ENCODE measurements around the gene USF1. TPM values are rescaled to one million over a fixed set of nuclear protein-coding genes. Genes with fewer than 3 reads are reported as not detected.

The USF1 gene
- total and polyA plus RNA-seq, 2 experiments from 2014 or later = 33.7 to 110 TPM

GRCh38 chr1:161048949-161049722 lies 3.4 kb upstream of the USF1 start:
- H3K9me3 ChIP-seq (ENCODE audit: low read depth) = no peaks in the 10 kb centered on the region

GRCh38 chr1:161047436-161048420 lies 2.0 kb upstream of the USF1 start:
- Histone ChIP-seq H3K27ac (no peak overlapping the region), H3K4me1 (ENCODE audit: low read depth) (peaks cover 12% of the 10 kb centered on the region), H3K27me3 (peaks cover 2% of the 10 kb centered on the region), H3K4me3 (no peak overlapping the region), H3K36me3 (peaks cover 1% of the 10 kb centered on the region), H3K9me3 (ENCODE audit: low read depth) (no peaks in the 10 kb centered on the region)
- TF ChIP-seq CTCF (IDR thresholded peaks at IDR 0.05; ENCODE audit: low read depth, low read length) = no peak
- DNase-seq (ENCODE audit: low read depth in 1 of 2, low spot score in 1 of 2) = no peak

More at GRCh38 chr1:161048949-161049722, 3.4 kb upstream of the USF1 start:
- DNase-seq (ENCODE audit: low read depth in 1 of 2, low spot score in 1 of 2) = no peak
- Histone ChIP-seq H3K4me3 (no peak overlapping the region), H3K27ac (no peak overlapping the region), H3K36me3 (no peaks in the 10 kb centered on the region), H3K27me3 (peaks cover 2% of the 10 kb centered on the region), H3K4me1 (ENCODE audit: low read depth) (peaks cover 11% of the 10 kb centered on the region)
- no peak for TF ChIP-seq CTCF (IDR thresholded peaks at IDR 0.05; ENCODE audit: low read depth, low read length)

GRCh38 chr1:161046605-161047228 lies 940 bp upstream of the USF1 start:
- Histone ChIP-seq H3K27me3 (peaks cover 2% of the 10 kb centered on the region), H3K9me3 (ENCODE audit: low read depth) (no peaks in the 10 kb centered on the region), H3K27ac (peak overlapping the region; percentile 97), H3K4me1 (ENCODE audit: low read depth) (peaks cover 12% of the 10 kb centered on the region), H3K4me3 (peak overlapping the region; percentile 73), H3K36me3 (peaks cover 11% of the 10 kb centered on the region)
- no peak for DNase-seq (ENCODE audit: low read depth in 1 of 2, low spot score in 1 of 2)
- TF ChIP-seq CTCF (IDR thresholded peaks at IDR 0.05; ENCODE audit: low read depth, low read length) = no peak

GRCh38 chr1:161044908-161045735 lies 655 bp downstream of the USF1 start:
- peaks cover 12% of the 10 kb centered on the region for H3K4me1 ChIP-seq (ENCODE audit: low read depth)
- peak overlapping the region; percentile 73 for H3K4me3 ChIP-seq
- H3K27me3 ChIP-seq = peaks cover 2% of the 10 kb centered on the region
- no peaks in the 10 kb centered on the region for H3K9me3 ChIP-seq (ENCODE audit: low read depth)
- H3K36me3 ChIP-seq = peaks cover 24% of the 10 kb centered on the region
- TF ChIP-seq CTCF (IDR thresholded peaks at IDR 0.05; ENCODE audit: low read depth, low read length) = no peak
- H3K27ac ChIP-seq = peak overlapping the region; percentile 97
- peak; percentile 68 to 69 for DNase-seq (ENCODE audit: low read depth in 1 of 2, low spot score in 1 of 2)
